Adrenal gland (tissue), 12 donors: ENCODE results near the gene HOXA3. TPM values are rescaled to one million over a fixed set of nuclear protein-coding genes. Genes with fewer than 3 reads are reported as not detected.

Experiments used
- DNase-seq, 7 donors: peaks; one replicate each; pipeline ENCODE4 v3.0.0-alpha.2; 2019 to 2020
- H3K27ac ChIP-seq, 5 donors: fragments of 200-600 bp; sonication (generic) in 4 of 5; 1 replicate in 3 of 5; 2 replicates in 2 of 5; pipeline versions ENCODE4 v1.5.1 to v1.8.0; 2016 to 2020; ENCODE audit warnings: mild to moderate bottlenecking in 1 of 5
- H3K27me3 ChIP-seq: fragments of 200-600 bp; 2 replicates; pipeline ENCODE4 v1.8.0; 2021
- H3K36me3 ChIP-seq, 2 donors: fragments of 200-600 bp; replicated peaks in 1 of 2; 1 replicate in 1 of 2; 2 replicates in 1 of 2; pipeline versions ENCODE4 v1.5.1 to v1.8.0; 2018 to 2022
- H3K4me1 ChIP-seq, 2 donors: fragments of 200-600 bp; replicated peaks in 1 of 2; 1 replicate in 1 of 2; 2 replicates in 1 of 2; pipeline versions ENCODE4 v1.5.1 to v1.8.0; 2018 to 2021
- H3K4me3 ChIP-seq, 4 donors: fragments of 200-600 bp; sonication (generic) in 3 of 4; one replicate each; pipeline ENCODE4 v1.5.1; 2016 to 2018
- H3K9me3 ChIP-seq, 3 donors: fragments of 200-600 bp; sonication (generic) in 1 of 3; replicated peaks in 1 of 3; 1 replicate in 2 of 3; 2 replicates in 1 of 3; pipeline versions ENCODE4 v1.5.1 to v1.8.0; 2016 to 2021
- POLR2A ChIP-seq, 2 donors: fragments of 450-650 bp; IDR thresholded peaks; one replicate each; pipeline ENCODE4 v1.6.1; 2017; ENCODE audit warnings: antibody characterized with exemption in 2 of 2, mild to moderate bottlenecking in 2 of 2, moderate library complexity in 1 of 2
- WGBS, 4 donors: extraction: QIAGEN DNeasy Blood & Tissue Kit in 2 of 4; methylation state at CpG; one replicate each; pipeline versions ENCODE4 v1.1.5 to v1.1.7; 2013 to 2017; 5-methylcytosine and 5-hydroxymethylcytosine counted together
- intact Hi-C, 2 donors: fragments of 100-400 bp; cut with DNase I; formaldehyde crosslinking; loops; one replicate each; pipeline versions ENCODE4 v1.14.1 to v1.15.0; 2022 to 2023
- polyA plus RNA-seq, 3 donors: library from polyadenylated mRNA; stranded (reverse); fragments of 200-250 nt in 2 of 3; fragments of 350-450 nt in 1 of 3; fragmentation: Illumina TruSeq in 1 of 3; extraction: RNeasy Lipid Tissue Mini Kit (QIAGEN cat#74804) in 1 of 3; gene quantifications; one replicate each; pipeline ENCODE4 v1.2.3, GENCODE V29; 2013 to 2014
- total RNA-seq, 9 donors: library from RNA; depleted of rRNA in 4 of 9; stranded (reverse); fragments of >200 nt in 4 of 9; fragments of 120-200 nt in 1 of 9; fragmentation: NEBNext Ultra II Directional in 1 of 9; extraction: Animal tissue kit (Norgen Biotek cat#: 25700) in 1 of 9; gene quantifications; one replicate each; pipeline versions ENCODE4 v1.1.0 to v1.2.4, GENCODE V29; 2013 to 2023
- TF ChIP-seq, protein P1 (sequence below), 6 experiments: fragments of 450-650 bp in 4 of 6; fragments of 200-600 bp in 2 of 6; sonication (generic) in 1 of 6; IDR thresholded peaks; 1 replicate in 5 of 6; 2 replicates in 1 of 6; pipeline versions ENCODE4 v1.5.1 to v1.8.0; 2016 to 2021; ENCODE audit warnings: antibody characterized with exemption in 6 of 6, mild to moderate bottlenecking in 2 of 6, moderate library complexity in 1 of 6
- donor health status: healthy with polysubstance abuse.
- donor health status: Bipolar disorder and iron deficiency.
- donor health status: DM: yes; HTN: yes; CAD: no.
- donor health status: DM: no; HTN: no; CAD: no.
- donor health status: DM: no; HTN: no; CAD: no.
- donor health status: DM: yes; HTN: yes; CAD: no.

Gene HOXA3
- total and polyA plus RNA-seq, 12 donors, result 1.0 to 32.7 (median 3.8) TPM

GRCh38 chr7:27180431-27181420 is 28.3 kb upstream of the HOXA3 start:
- no peak for TF ChIP-seq POLR2A (IDR thresholded peaks at IDR 0.05)
- TF ChIP-seq, protein P1, sequence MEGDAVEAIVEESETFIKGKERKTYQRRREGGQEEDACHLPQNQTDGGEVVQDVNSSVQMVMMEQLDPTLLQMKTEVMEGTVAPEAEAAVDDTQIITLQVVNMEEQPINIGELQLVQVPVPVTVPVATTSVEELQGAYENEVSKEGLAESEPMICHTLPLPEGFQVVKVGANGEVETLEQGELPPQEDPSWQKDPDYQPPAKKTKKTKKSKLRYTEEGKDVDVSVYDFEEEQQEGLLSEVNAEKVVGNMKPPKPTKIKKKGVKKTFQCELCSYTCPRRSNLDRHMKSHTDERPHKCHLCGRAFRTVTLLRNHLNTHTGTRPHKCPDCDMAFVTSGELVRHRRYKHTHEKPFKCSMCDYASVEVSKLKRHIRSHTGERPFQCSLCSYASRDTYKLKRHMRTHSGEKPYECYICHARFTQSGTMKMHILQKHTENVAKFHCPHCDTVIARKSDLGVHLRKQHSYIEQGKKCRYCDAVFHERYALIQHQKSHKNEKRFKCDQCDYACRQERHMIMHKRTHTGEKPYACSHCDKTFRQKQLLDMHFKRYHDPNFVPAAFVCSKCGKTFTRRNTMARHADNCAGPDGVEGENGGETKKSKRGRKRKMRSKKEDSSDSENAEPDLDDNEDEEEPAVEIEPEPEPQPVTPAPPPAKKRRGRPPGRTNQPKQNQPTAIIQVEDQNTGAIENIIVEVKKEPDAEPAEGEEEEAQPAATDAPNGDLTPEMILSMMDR (IDR thresholded peaks at IDR 0.05), result no peak
- Histone ChIP-seq H3K4me3 (no peak overlapping the region), H3K9me3 (no peaks in the 10 kb centered on the region), H3K36me3 (no peaks in the 10 kb centered on the region), H3K27me3 (peaks cover 78% of the 10 kb centered on the region), H3K27ac (no peak overlapping the region), H3K4me1 (peaks cover 19% of the 10 kb centered on the region in 2 donors)
- WGBS, 4 donors, result 69 to 87% (median 81%) methylated on average over 9 to 12 of the region's 12 CpGs
- intact Hi-C loops, result loop anchor here in 1 of 2 donors (10.0 kb wide), 1 partner anchor 1306 kb away; no protein-coding TSS in a partner anchor
- DNase-seq, result peak in 2 of 7 donors; percentile 7 to 33

DNA sequence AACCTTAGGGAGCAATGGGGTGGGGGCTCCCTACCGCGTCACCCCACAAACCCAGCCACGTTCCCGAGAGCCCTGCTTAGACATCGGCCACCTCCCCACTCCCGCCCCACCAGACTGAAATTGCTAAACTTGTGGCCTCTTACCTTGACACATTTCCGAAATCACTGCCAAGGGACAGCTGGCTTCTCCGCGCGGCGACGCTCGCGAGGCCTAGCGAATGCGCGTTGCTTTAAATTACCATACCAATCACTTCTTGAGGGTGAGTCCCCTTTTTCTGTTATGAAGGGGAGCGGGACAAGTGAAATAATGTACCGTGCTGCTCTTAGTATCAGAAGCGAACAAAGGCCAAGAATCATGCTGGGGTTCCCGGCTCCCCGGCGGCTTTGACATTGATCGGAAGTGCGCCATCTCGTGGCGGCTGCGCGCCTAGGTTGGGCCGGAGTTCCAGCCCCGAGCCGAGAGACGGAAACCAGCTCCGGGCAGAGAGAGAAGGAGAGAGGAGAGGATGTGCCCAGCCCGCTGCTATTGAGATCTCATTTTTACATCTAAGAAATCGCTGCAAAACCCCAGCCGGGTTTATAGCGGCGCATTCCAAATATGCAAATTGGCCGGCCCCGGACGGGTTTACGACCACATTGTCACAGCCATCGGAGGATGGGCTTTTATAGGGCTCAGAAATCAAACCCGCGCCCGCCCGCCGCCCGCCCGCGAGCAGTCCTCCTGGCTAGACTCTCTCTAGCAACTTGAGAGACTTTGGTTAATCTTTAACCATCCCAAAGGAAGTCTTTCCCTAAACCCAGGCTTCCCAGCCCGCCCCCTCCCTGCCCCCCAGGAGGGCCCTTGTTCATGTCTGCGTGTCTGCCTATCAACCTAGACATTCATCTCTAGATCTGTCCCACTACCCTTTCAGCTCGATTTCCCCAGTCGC is 27.4 kb upstream of the HOXA3 start:
- H3K27ac ChIP-seq, result no peak overlapping the region
- peaks cover 16 to 18% of the 10 kb centered on the region in 2 donors for H3K4me1 ChIP-seq
- H3K36me3 ChIP-seq, result no peaks in the 10 kb centered on the region
- 18 to 21% (median 19%) methylated on average over 50 to 56 of the region's 56 CpGs for WGBS, 4 donors
- intact Hi-C loops, result loop anchor here in 1 of 2 donors (10.0 kb wide), 1 partner anchor 1305 kb away; no protein-coding TSS in a partner anchor
- no peaks in the 10 kb centered on the region for H3K9me3 ChIP-seq
- H3K27me3 ChIP-seq, result peaks cover 73% of the 10 kb centered on the region
- H3K4me3 ChIP-seq, result no peak overlapping the region
- TF ChIP-seq, protein P1 (IDR thresholded peaks at IDR 0.05), result peak; percentile 55 to 84 (median 68)
- no peak for TF ChIP-seq POLR2A (IDR thresholded peaks at IDR 0.05)
- peak in 6 of 7 donors; percentile 53 to 75 (median 71) for DNase-seq

- H3K27me3 ChIP-seq, result peaks cover 73% of the 10 kb centered on the region
Observed at GRCh38 chr7:27179030-27179429, 26.6 kb upstream of the HOXA3 start.

More at GRCh38 chr7:27179030-27179429, 26.6 kb upstream of the HOXA3 start:
- Histone ChIP-seq H3K27ac (no peak overlapping the region), H3K4me1 (peaks cover 13 to 15% of the 10 kb centered on the region in 2 donors), H3K4me3 (no peak overlapping the region), H3K9me3 (no peaks in the 10 kb centered on the region), H3K36me3 (no peaks in the 10 kb centered on the region)
- peak in 1 of 7 donors; percentile 39 for DNase-seq
- intact Hi-C loops, result no loop called here
- WGBS, 4 donors, result 66 to 74% (median 70%) methylated on average over 14 of the region's 14 CpGs
- no peak for TF ChIP-seq POLR2A (IDR thresholded peaks at IDR 0.05)
- TF ChIP-seq, protein P1 (IDR thresholded peaks at IDR 0.05), result no peak
